PC-3 (cell line): ENCODE measurements around the gene HAGHL.

Experiments
- CTCF ChIP-seq: fragments of 300-600 bp; sonication (generic); conservative IDR thresholded peaks from 2 replicates; pipeline ENCODE4 v1.5.1; 2017; ENCODE audit warnings: antibody characterized with exemption, low read depth, mild to moderate bottlenecking, low read length
- EZH2phosphoT487 ChIP-seq: fragments of 300-600 bp; sonication (generic); IDR thresholded peaks from 2 replicates; pipeline ENCODE4 v1.6.1; 2018; ENCODE audit warnings: mild to moderate bottlenecking, antibody characterized with exemption, low read length, borderline replicate concordance

GRCh38 chr16:678858-679813 lies 47.8 kb upstream of the HAGHL start:
- TF ChIP-seq CTCF (no peak), EZH2phosphoT487 (no peak)
